Epithelial cell of esophagus (primary cell): ENCODE data around the gene ALDH1L1.
A peak's percentile ranks its signal among the peaks of the same experiment; 100 is the strongest.

Experiments
- DNase-seq: peaks from one replicate; pipeline ENCODE4 v3.0.0; 2010; ENCODE audit warnings: low read depth
- H3K4me3 ChIP-seq: 2 replicates; pipeline ENCODE4 v1.5.1; 2011; ENCODE audit warnings: mild to moderate bottlenecking, low read length, control low read depth
- TF ChIP-seq, protein P1 (sequence below): IDR thresholded peaks from 2 replicates; pipeline ENCODE4 v1.5.1; 2011; ENCODE audit warnings: low read depth, mild to moderate bottlenecking, low read length, control low read depth, inconsistent platforms; ENCODE audit not compliant: insufficient read depth; ENCODE audit errors: missing control alignments

ALDH1L1 gene

GRCh38 chr3:126137490-126138130, 42.8 kb downstream of the ALDH1L1 start:
- H3K4me3 ChIP-seq = no peak overlapping the region
- TF ChIP-seq, protein P1, sequence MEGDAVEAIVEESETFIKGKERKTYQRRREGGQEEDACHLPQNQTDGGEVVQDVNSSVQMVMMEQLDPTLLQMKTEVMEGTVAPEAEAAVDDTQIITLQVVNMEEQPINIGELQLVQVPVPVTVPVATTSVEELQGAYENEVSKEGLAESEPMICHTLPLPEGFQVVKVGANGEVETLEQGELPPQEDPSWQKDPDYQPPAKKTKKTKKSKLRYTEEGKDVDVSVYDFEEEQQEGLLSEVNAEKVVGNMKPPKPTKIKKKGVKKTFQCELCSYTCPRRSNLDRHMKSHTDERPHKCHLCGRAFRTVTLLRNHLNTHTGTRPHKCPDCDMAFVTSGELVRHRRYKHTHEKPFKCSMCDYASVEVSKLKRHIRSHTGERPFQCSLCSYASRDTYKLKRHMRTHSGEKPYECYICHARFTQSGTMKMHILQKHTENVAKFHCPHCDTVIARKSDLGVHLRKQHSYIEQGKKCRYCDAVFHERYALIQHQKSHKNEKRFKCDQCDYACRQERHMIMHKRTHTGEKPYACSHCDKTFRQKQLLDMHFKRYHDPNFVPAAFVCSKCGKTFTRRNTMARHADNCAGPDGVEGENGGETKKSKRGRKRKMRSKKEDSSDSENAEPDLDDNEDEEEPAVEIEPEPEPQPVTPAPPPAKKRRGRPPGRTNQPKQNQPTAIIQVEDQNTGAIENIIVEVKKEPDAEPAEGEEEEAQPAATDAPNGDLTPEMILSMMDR = no peak
- DNase-seq = no peak

DNA sequence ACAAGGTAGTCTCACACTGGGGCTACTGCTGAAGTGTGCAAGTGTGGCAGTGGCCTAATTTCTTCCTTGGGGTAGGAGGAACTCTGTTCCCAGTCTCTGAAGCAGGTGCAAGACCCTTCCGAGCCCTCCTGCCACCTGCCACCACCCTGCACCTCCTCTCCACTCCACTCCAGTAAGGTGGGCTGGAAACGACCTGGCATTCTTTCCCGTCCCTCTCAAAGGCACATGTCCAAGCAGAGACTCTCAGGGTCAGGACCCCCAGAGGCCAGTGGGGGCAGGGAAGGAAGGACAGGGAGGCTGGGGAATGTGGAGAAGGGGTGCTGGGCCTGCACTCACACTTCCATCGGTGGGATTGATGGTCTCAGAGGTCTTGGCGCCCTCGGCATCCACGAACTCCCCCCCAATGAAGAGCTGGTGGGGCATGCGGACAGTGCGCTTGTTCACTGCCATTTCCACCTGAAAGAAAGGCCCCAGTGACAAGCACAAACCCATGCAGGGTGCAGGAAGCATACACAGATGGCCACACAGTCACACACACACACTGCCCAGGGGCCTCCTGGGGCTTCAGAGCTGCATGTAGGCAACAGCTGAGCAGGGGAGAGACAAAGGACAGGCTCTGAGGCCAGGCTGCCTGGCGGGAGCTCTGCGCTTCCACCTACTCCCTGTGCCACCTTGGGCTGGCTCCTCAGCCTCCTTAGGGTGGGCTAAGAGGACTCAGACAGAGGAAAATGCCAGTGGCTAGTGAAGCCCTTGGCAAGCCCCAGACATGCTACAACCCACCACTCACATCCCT, 43.8 kb downstream of the ALDH1L1 start:
- TF ChIP-seq, protein P1 = no peak
- no peak for DNase-seq
- H3K4me3 ChIP-seq = no peak overlapping the region

DNA sequence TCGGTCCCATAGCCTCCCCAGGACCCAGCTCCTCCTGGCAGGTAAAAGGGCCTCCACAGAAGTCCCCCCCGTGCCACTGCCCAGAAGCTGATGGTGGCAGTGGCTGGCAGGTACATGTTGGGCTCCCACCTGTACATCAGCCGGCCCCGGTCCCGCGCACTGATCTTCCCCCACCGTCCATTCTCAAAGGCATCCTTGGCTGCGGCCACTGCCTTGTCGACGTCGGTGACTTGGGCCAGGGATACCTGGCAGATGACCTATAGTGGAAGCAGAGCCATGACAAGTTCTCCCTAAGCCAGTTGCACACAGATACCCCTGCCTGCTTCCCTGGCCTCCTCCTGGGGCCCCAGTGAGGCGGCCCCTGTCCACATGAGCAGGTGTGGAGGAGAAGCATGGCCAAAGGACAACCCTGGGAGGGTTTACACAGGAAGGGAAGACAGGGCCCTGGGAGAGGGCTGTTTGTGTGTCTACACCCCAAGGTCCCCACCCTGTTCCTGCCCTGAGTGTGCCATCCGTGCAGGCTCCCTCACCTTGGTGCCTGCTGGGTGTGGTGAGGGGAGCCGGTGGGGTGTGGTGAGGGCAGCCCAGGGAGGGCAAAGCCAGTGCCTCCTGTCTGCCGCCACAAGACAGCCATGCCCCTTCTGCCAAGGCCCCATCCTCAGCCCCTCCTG, 44.8 kb downstream of the ALDH1L1 start:
- TF ChIP-seq, protein P1 = no peak
- no peak overlapping the region for H3K4me3 ChIP-seq
- DNase-seq = no peak

DNA sequence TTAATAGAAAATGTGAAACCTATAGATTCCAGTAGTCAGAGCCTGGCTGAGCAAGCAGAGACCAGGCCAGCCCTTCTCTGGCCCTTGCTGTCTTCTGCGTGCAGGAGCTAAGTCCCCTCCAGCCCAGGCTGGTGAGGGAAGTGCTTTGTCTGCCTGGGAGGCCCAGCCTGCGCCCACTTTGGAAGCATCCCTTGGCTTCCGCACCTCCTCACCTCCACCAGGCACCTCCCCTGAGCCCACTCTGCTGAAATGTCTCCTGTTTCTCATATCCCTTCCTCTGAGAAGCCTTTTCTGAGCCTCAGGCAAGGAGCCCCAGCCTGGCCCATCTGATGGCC, 45.3 kb downstream of the ALDH1L1 start:
- DNase-seq = no peak
- TF ChIP-seq, protein P1 = no peak
- no peak overlapping the region for H3K4me3 ChIP-seq

- H3K4me3 ChIP-seq = no peak overlapping the region
- TF ChIP-seq, protein P1 = peak; percentile 78
- peak; percentile 53 for DNase-seq
Measured at GRCh38 chr3:126134219-126134975, 46.0 kb downstream of the ALDH1L1 start.

DNA sequence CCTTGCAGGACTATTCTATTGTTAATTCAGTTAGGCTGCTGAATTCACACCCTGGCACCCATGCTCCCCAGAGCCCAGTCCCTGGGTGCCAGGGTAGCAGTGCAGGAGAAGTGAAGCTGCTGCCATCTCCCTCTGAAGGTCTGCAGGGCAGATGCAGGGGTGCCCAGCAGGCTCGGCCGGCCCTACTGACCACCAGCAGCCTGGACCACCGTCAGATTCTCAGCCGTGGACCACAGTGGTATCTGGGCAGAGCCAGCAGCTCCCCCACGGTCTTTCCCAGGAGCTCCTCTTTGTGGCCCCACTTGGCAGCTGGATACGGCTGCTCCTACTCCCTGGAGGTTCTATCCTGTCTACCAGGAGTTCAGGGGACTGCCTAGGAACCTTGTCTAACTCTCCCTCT, 46.8 kb downstream of the ALDH1L1 start:
- TF ChIP-seq, protein P1 = no peak
- DNase-seq = no peak
- no peak overlapping the region for H3K4me3 ChIP-seq
